HepG2 (cell line): ENCODE data around the gene BIK. TPM values are rescaled to one million over a fixed set of nuclear protein-coding genes. Genes with fewer than 3 reads are reported as not detected.
"Not testable (repeated sequence)": the region's sequence is repeated elsewhere in the genome, so short reads cannot be mapped to it uniquely, and the experiment has no call there.

Source experiments
- ATAC-seq: fragments of 200-7000 bp; cut with Tn5 transposase; 3 replicates; pipeline ENCODE4 v1.9.1; 2020; ENCODE audit warnings: mild to moderate bottlenecking, moderate library complexity
- BruUV-seq: library from RNA; stranded (reverse); fragments of 400-500 nt; replicated peaks from 2 replicates; lab custom pipeline; 2021; lab: Mats Ljungman, UMichigan
- CTCF ChIA-PET: fragments of 300-600 bp; formaldehyde crosslinking; extraction: SDS; loops from one replicate; lab custom pipeline; 2021; ENCODE audit warnings: low total read pairs, inconsistent platforms, low intra/inter-chr PET ratio; lab: Yijun Ruan, JAX
- POLR2A ChIA-PET: fragments of 350-600 bp; sonication (Branson Sonifier 250); formaldehyde crosslinking; loops from one replicate; lab custom pipeline; 2020; ENCODE audit warnings: antibody characterized with exemption, inconsistent platforms; lab: Yijun Ruan, JAX
- DNase-seq: peaks from one replicate; pipeline ENCODE4 v3.0.0-alpha.2; 2015; ENCODE audit warnings: low spot score
- FAIRE-seq: peaks from 3 replicates; lab custom pipeline; 2011; peaks lifted over from hg19 to GRCh38; lab: Jason Lieb, UNC
- H2AFZ ChIP-seq: one replicate; pipeline ENCODE4 v1.6.1; 2011; ENCODE audit warnings: low read length, inconsistent platforms
- H3K27ac ChIP-seq: fragments of 300-600 bp; 3 replicates; pipeline ENCODE4 v1.8.0; 2011; ENCODE audit warnings: mixed run types, mild to moderate bottlenecking, mixed read lengths, low read length, inconsistent platforms; ENCODE audit not compliant: insufficient read depth; ENCODE audit errors: extremely low read length
- H3K27me3 ChIP-seq, 2 experiments: fragments of 200-600 bp in 1 of 2; 2 replicates in 1 of 2; 3 replicates in 1 of 2; pipeline versions ENCODE4 v1.6.0 to v1.8.0; 2011; ENCODE audit warnings: low read length in 2 of 2, mild to moderate bottlenecking in 2 of 2, moderate library complexity in 2 of 2, inconsistent platforms in 1 of 2; ENCODE audit not compliant: insufficient read depth in 2 of 2, control insufficient read depth in 1 of 2
- H3K36me3 ChIP-seq, 2 experiments: fragments of 200-600 bp in 1 of 2; replicated peaks in 1 of 2; 2 replicates in 1 of 2; 3 replicates in 1 of 2; pipeline versions ENCODE4 v1.5.1 to v1.8.0; 2011; ENCODE audit warnings: low read length in 2 of 2, inconsistent platforms in 1 of 2; ENCODE audit not compliant: insufficient read depth in 2 of 2, control insufficient read depth in 1 of 2
- H3K4me1 ChIP-seq: 2 replicates; pipeline ENCODE4 v1.5.1; 2012; ENCODE audit warnings: low read length, inconsistent platforms; ENCODE audit not compliant: insufficient read depth
- H3K4me2 ChIP-seq: 2 replicates; pipeline ENCODE4 v1.6.0; 2011; ENCODE audit warnings: low read depth, low read length, inconsistent platforms
- H3K4me3 ChIP-seq, 3 experiments: fragments of 200-600 bp in 1 of 3; sonication (generic), shearing (Covaris generic) in 1 of 3; replicated peaks in 1 of 3; 2 replicates each; pipeline ENCODE4 v1.5.1; 2011 to 2016; ENCODE audit warnings: low read length in 3 of 3, inconsistent platforms in 2 of 3, low read depth in 2 of 3, mild to moderate bottlenecking in 2 of 3, control low read depth in 1 of 3, mixed read lengths in 1 of 3; ENCODE audit not compliant: insufficient read depth in 1 of 3
- H3K79me2 ChIP-seq: one replicate; pipeline ENCODE4 v1.6.1; 2011; ENCODE audit warnings: low read length, inconsistent platforms; ENCODE audit not compliant: insufficient read depth
- H3K9ac ChIP-seq: 2 replicates; pipeline ENCODE4 v1.6.0; 2011; ENCODE audit warnings: mild to moderate bottlenecking, low read depth, low read length, inconsistent platforms; ENCODE audit not compliant: insufficient read depth
- H3K9me3 ChIP-seq: 2 replicates; pipeline ENCODE4 v1.5.1; 2012; ENCODE audit warnings: mild to moderate bottlenecking, low read length
- H4K20me1 ChIP-seq: 2 replicates; pipeline ENCODE4 v1.6.0; 2011; ENCODE audit warnings: inconsistent platforms, mild to moderate bottlenecking, low read length, moderate library complexity; ENCODE audit not compliant: insufficient read depth
- CHD2 ChIP-seq: IDR thresholded peaks from 2 replicates; pipeline ENCODE4 v1.6.1; 2011; ENCODE audit warnings: low read depth, low read length, improper control_type of control experiment
- MAFF ChIP-seq: IDR thresholded peaks from 2 replicates; pipeline ENCODE4 v1.6.1; 2011; ENCODE audit warnings: low read depth, low read length, improper control_type of control experiment
- PAF1 ChIP-seq: IDR thresholded peaks from 2 replicates; pipeline ENCODE4 v1.6.1; 2016; ENCODE audit warnings: missing genetic modification reagents, missing compliant biosample characterization
- PHF8 ChIP-seq: sonication (generic); formaldehyde crosslinking; IDR thresholded peaks from 2 replicates; pipeline ENCODE4 v1.5.0; 2020; ENCODE audit warnings: missing genetic modification reagents
- SPEN ChIP-seq: sonication (generic); formaldehyde crosslinking; IDR thresholded peaks from 2 replicates; pipeline ENCODE4 v1.5.1; 2020; ENCODE audit warnings: low read depth, mild to moderate bottlenecking, missing genetic modification reagents
- SRSF1 ChIP-seq: fragments of 200-400 bp; formaldehyde crosslinking; optimal IDR thresholded peaks from 2 replicates; pipeline ENCODE3; 2017; ENCODE audit warnings: mild to moderate bottlenecking, low read depth, low read length, moderate library complexity
- ZNF121 ChIP-seq: sonication (generic); formaldehyde crosslinking; IDR thresholded peaks from 2 replicates; pipeline ENCODE4 v1.5.0; 2020; ENCODE audit warnings: mild to moderate bottlenecking, missing genetic modification reagents
- ZNF20 ChIP-seq: sonication (generic); formaldehyde crosslinking; IDR thresholded peaks from 2 replicates; pipeline ENCODE4 v1.4.0; 2020; ENCODE audit warnings: mild to moderate bottlenecking, moderate library complexity, missing genetic modification reagents
- ZNF430 ChIP-seq: sonication (generic); formaldehyde crosslinking; IDR thresholded peaks from 2 replicates; pipeline ENCODE4 v1.9.0; 2021; ENCODE audit warnings: mild to moderate bottlenecking, missing genetic modification reagents
- ZNF44 ChIP-seq: sonication (generic); formaldehyde crosslinking; IDR thresholded peaks from 2 replicates; pipeline ENCODE4 v1.5.1; 2020; ENCODE audit warnings: mild to moderate bottlenecking, missing genetic modification reagents
- ZNF460 ChIP-seq: sonication (generic); formaldehyde crosslinking; IDR thresholded peaks from 2 replicates; pipeline ENCODE4 v1.5.1; 2020; ENCODE audit warnings: missing genetic modification reagents, mild to moderate bottlenecking, borderline replicate concordance
- ZNF552 ChIP-seq: sonication (generic); formaldehyde crosslinking; IDR thresholded peaks from 2 replicates; pipeline ENCODE4 v1.9.0; 2022; ENCODE audit warnings: missing genetic modification reagents, mild to moderate bottlenecking, borderline replicate concordance
- WGBS: methylation state at CpG from one replicate; pipeline ENCODE4 v1.1.6; 2017; ENCODE audit warnings: low lambda C conversion rate; 5-methylcytosine and 5-hydroxymethylcytosine counted together
- in situ Hi-C: cut with HindIII; loops from 2 replicates; pipeline ENCODE4 v1.10.0; 2017; ENCODE audit warnings: low pct_unique_long_range_greater_than_20kb; ENCODE audit not compliant: extremely low pct_ligation_motif_present
- intact Hi-C: fragments of 100-400 bp; cut with micrococcal nuclease; formaldehyde crosslinking; loops from one replicate; pipeline ENCODE4 v1.10.0; 2022; ENCODE audit not compliant: unreplicated experiment
- polyA plus RNA-seq, 8 experiments: library from polyadenylated mRNA; depleted of rRNA in 3 of 8; stranded (reverse) in 7 of 8; unstranded in 1 of 8; fragments of >200 nt; fragmentation: Illumina TruSeq in 4 of 8; extraction: Trizol in 4 of 8; gene quantifications; 2 replicates each; pipeline versions ENCODE4 v1.2.1 to v1.2.3, GENCODE V29; 2011 to 2016; ENCODE audit warnings: low read depth in 4 of 8, missing spikeins in 1 of 8, mixed read lengths in 1 of 8; ENCODE audit not compliant: insufficient read depth in 1 of 8
- total RNA-seq, 5 experiments: library from RNA; depleted of rRNA; stranded (reverse); fragments of >200 nt; fragmentation: Illumina TruSeq; extraction: Trizol; gene quantifications; 2 replicates each; pipeline ENCODE4 v1.2.3, GENCODE V29; 2016; ENCODE audit warnings: low read depth in 1 of 5
- TF ChIP-seq, protein P1 (sequence below): sonication (generic); formaldehyde crosslinking; IDR thresholded peaks from 2 replicates; pipeline ENCODE4 v1.5.0; 2020; ENCODE audit warnings: mild to moderate bottlenecking, missing genetic modification reagents, borderline replicate concordance
- TF ChIP-seq, protein P2 (sequence below): sonication (generic); formaldehyde crosslinking; IDR thresholded peaks from 2 replicates; pipeline ENCODE4 v1.4.0; 2020; ENCODE audit warnings: missing genetic modification reagents
- TF ChIP-seq, protein P3 (sequence below): IDR thresholded peaks from 2 replicates; pipeline ENCODE4 v1.6.1; 2016; ENCODE audit warnings: missing compliant biosample characterization, missing genetic modification reagents, borderline replicate concordance

The BIK gene
- total and polyA plus RNA-seq, 2 of the 13 experiments (the other 11 are each of a cell fraction or from before 2014, with no cell fraction given) = 0.54 to 0.80 TPM

DNA sequence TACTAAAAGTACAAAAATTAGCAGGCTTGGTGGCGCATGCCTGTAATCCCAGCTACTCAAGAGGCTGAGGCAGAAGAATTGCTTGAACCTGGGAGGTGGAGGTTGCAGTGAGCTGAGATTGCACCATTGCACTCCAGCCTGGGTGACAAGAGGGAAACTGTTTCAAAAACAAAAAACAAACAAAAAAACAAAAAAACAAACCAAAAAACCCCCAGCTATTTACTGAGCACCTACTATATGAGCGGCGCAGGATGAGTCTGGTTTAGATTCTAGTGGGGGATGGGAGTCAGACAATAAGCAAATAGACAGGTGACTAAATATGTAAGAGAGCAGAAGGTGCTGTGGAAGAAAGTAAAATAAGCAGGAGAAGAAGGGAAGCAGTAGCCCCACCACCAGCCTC, 5.6 kb upstream of the BIK start:
- H3K4me2 ChIP-seq, H3K9ac ChIP-seq, H3K4me3 ChIP-seq, ATAC-seq, BruUV-seq, H2AFZ ChIP-seq, in situ Hi-C loops, H4K20me1 ChIP-seq, DNase-seq, CTCF ChIA-PET, H3K27ac ChIP-seq, H3K36me3 ChIP-seq, H3K27me3 ChIP-seq, FAIRE-seq, H3K79me2 ChIP-seq, H3K9me3 ChIP-seq: not testable (repeated sequence)
- POLR2A ChIA-PET = interaction anchor here (0.9 to 2.7 kb wide), 5 partner anchors 11 to 191 kb away, joined by 3 to 13 read pairs (median 6); no protein-coding TSS in a partner anchor
- peaks cover 50% of the 10 kb centered on the region for H3K4me1 ChIP-seq
- WGBS = 64% methylated on average over 3 of the region's 3 CpGs
- intact Hi-C loops = loop anchor here (5.0 kb wide), 1 partner anchor 37 kb away; the partner anchor contains the start of gene MCAT

DNA sequence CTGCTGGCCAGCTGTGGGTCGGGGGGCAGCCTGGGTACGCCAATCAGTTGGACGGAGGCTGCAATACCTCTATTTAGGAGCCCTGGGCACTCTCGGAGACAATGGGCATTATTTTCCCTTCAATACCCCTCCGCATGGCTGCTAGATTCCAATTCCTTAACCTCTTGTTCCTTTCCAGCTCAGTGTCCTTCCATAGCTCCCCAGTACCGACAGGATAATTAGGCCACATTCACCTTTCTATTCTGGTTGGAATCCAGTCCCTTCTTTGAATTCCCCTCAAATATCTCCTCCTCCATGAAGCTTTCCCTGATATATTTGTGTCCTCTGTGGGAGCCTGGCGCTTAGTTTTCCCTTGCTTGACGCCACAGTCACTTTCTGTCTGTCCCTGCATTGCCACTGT, 4.2 kb upstream of the BIK start:
- ChIA-PET POLR2A (no interaction called here), CTCF (no interaction called here)
- in situ Hi-C loops = no loop called here
- Histone ChIP-seq H3K4me3 (no peak overlapping the region), H3K79me2 (no peaks in the 10 kb centered on the region), H4K20me1 (no peaks in the 10 kb centered on the region), H3K36me3 (no peaks in the 10 kb centered on the region), H3K9ac (no peak overlapping the region), H3K9me3 (no peaks in the 10 kb centered on the region), H3K4me1 (peaks cover 48% of the 10 kb centered on the region), H3K27ac (no peak overlapping the region), H2AFZ (no peak overlapping the region), H3K27me3 (peaks cover 3 to 20% of the 10 kb centered on the region in 2 experiments; a peak in 4 of 5 replicates), H3K4me2 (no peak overlapping the region)
- intact Hi-C loops = loop anchor here (5.0 kb wide), 1 partner anchor 36 kb away; the partner anchor contains the start of gene MCAT
- WGBS = 81% methylated on average over 7 of the region's 8 CpGs
- ATAC-seq (no peak), FAIRE-seq (no peak), DNase-seq (no peak)
- no TSS peak for BruUV-seq
- TF ChIP-seq, protein P1, sequence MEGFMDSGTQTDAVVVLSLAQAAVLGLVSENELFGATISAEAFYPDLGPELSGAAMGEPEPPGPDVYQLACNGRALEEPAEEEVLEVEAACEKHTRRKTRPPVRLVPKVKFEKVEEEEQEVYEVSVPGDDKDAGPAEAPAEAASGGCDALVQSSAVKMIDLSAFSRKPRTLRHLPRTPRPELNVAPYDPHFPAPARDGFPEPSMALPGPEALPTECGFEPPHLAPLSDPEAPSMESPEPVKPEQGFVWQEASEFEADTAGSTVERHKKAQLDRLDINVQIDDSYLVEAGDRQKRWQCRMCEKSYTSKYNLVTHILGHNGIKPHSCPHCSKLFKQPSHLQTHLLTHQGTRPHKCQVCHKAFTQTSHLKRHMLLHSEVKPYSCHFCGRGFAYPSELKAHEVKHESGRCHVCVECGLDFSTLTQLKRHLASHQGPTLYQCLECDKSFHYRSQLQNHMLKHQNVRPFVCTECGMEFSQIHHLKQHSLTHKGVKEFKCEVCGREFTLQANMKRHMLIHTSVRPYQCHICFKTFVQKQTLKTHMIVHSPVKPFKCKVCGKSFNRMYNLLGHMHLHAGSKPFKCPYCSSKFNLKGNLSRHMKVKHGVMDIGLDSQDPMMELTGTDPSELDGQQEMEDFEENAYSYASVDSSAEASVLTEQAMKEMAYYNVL (CRISPR knock-in tag) = no peak
- TF ChIP-seq PAF1 (CRISPR knock-in tag) (no peak), PHF8 (CRISPR knock-in tag) (no peak), ZNF44 (CRISPR knock-in tag) (no peak), CHD2 (no peak), SRSF1 (no peak), ZNF460 (CRISPR knock-in tag) (no peak), ZNF20 (CRISPR knock-in tag) (no peak), ZNF552 (no peak), MAFF (no peak), SPEN (CRISPR knock-in tag) (no peak), ZNF430 (CRISPR knock-in tag) (no peak), ZNF121 (no peak)
- TF ChIP-seq, protein P2, sequence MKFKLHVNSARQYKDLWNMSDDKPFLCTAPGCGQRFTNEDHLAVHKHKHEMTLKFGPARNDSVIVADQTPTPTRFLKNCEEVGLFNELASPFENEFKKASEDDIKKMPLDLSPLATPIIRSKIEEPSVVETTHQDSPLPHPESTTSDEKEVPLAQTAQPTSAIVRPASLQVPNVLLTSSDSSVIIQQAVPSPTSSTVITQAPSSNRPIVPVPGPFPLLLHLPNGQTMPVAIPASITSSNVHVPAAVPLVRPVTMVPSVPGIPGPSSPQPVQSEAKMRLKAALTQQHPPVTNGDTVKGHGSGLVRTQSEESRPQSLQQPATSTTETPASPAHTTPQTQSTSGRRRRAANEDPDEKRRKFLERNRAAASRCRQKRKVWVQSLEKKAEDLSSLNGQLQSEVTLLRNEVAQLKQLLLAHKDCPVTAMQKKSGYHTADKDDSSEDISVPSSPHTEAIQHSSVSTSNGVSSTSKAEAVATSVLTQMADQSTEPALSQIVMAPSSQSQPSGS (CRISPR knock-in tag) = no peak
- TF ChIP-seq, protein P3, sequence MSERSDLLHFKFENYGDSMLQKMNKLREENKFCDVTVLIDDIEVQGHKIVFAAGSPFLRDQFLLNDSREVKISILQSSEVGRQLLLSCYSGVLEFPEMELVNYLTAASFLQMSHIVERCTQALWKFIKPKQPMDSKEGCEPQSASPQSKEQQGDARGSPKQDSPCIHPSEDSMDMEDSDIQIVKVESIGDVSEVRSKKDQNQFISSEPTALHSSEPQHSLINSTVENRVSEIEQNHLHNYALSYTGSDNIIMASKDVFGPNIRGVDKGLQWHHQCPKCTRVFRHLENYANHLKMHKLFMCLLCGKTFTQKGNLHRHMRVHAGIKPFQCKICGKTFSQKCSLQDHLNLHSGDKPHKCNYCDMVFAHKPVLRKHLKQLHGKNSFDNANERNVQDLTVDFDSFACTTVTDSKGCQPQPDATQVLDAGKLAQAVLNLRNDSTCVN (CRISPR knock-in tag) = no peak
